Smooth muscle cell (in vitro differentiated cells): ENCODE measurements around the gene SPATS2. TPM values are rescaled to one million over a fixed set of nuclear protein-coding genes. Genes with fewer than 3 reads are reported as not detected.
"Not testable (repeated sequence)": the region's sequence is repeated elsewhere in the genome, so short reads cannot be mapped to it uniquely, and the experiment has no call there.

Experiments
- DNase-seq: peaks from one replicate; lab custom pipeline; 2025; ENCODE audit not compliant: unreplicated experiment; lab: John Stamatoyannopoulos, UW
- H2AFZ ChIP-seq: fragments of 200-600 bp; sonication (generic); 2 replicates; pipeline ENCODE4 v1.6.0; 2016; ENCODE audit warnings: antibody characterized with exemption, low read depth, mild to moderate bottlenecking
- H3F3A ChIP-seq: fragments of 200-600 bp; sonication (generic); 2 replicates; pipeline ENCODE4 v1.6.0; 2017; ENCODE audit warnings: antibody characterized with exemption, low read depth
- H3K27ac ChIP-seq: fragments of 200-600 bp; sonication (generic); 2 replicates; pipeline ENCODE4 v1.5.1; 2016; ENCODE audit warnings: low read depth, mild to moderate bottlenecking
- H3K27me3 ChIP-seq: fragments of 200-600 bp; sonication (generic); 2 replicates; pipeline ENCODE4 v1.6.1; 2016; ENCODE audit warnings: low read depth, mild to moderate bottlenecking
- H3K36me3 ChIP-seq: fragments of 200-600 bp; sonication (generic); 2 replicates; pipeline ENCODE4 v1.5.1; 2016; ENCODE audit warnings: low read depth
- H3K4me1 ChIP-seq: fragments of 200-600 bp; sonication (generic); 2 replicates; pipeline ENCODE4 v1.5.1; 2016; ENCODE audit warnings: low read depth
- H3K4me2 ChIP-seq: fragments of 200-600 bp; sonication (generic); 2 replicates; pipeline ENCODE4 v1.6.0; 2016; ENCODE audit warnings: mild to moderate bottlenecking
- H3K4me3 ChIP-seq: fragments of 200-600 bp; sonication (generic); 2 replicates; pipeline ENCODE4 v1.5.1; 2016; ENCODE audit warnings: mild to moderate bottlenecking
- H3K79me2 ChIP-seq: fragments of 200-600 bp; sonication (generic); 2 replicates; pipeline ENCODE4 v1.6.0; 2016; ENCODE audit warnings: low read depth, mild to moderate bottlenecking
- H3K9ac ChIP-seq: fragments of 200-600 bp; sonication (generic); 2 replicates; pipeline ENCODE4 v1.6.0; 2016; ENCODE audit warnings: low read depth
- H3K9me3 ChIP-seq: fragments of 200-600 bp; sonication (generic); replicated peaks from 2 replicates; pipeline ENCODE4 v1.5.1; 2016; ENCODE audit warnings: low read depth
- H4K20me1 ChIP-seq: fragments of 200-600 bp; sonication (generic); 2 replicates; pipeline ENCODE4 v1.6.0; 2016; ENCODE audit warnings: low read depth
- WGBS: methylation state at CpG from one replicate; pipeline ENCODE4 v1.1.7; 2016; ENCODE audit warnings: low lambda C conversion rate; 5-methylcytosine and 5-hydroxymethylcytosine counted together
- polyA plus RNA-seq: library from polyadenylated mRNA; unstranded; fragments of >200 nt; fragmentation: Nextera tagmentation; extraction: Ambion mirVana; gene quantifications from 2 replicates; pipeline ENCODE4 v1.2.1, GENCODE V29; 2016
- total RNA-seq: library from RNA; depleted of rRNA; stranded (reverse); fragments of >200 nt; gene quantifications from 2 replicates; pipeline ENCODE4 v1.2.3, GENCODE V29; 2014
- TF ChIP-seq, protein P1 (sequence below): fragments of 200-600 bp; sonication (generic); IDR thresholded peaks from 2 replicates; pipeline ENCODE4 v1.5.1; 2017; ENCODE audit warnings: borderline replicate concordance, mild to moderate bottlenecking, antibody characterized with exemption; ENCODE audit not compliant: insufficient read depth, poor library complexity, severe bottlenecking

SPATS2 gene
- total and polyA plus RNA-seq, 2 experiments from 2014 or later: 33.6 to 35.6 TPM

GRCh38 chr12:49422114-49422513 lies 54.9 kb downstream of the SPATS2 start:
- H3K79me2 ChIP-seq: peaks cover 59% of the 10 kb centered on the region
- H3K4me3 ChIP-seq: no peak overlapping the region
- H2AFZ ChIP-seq: no peak overlapping the region
- no peaks in the 10 kb centered on the region for H3K27me3 ChIP-seq
- peaks cover 11% of the 10 kb centered on the region for H3K4me1 ChIP-seq
- no peak overlapping the region for H3K27ac ChIP-seq
- H3F3A ChIP-seq: no peaks in the 10 kb centered on the region
- no peak overlapping the region for H3K4me2 ChIP-seq
- H3K9me3 ChIP-seq: no peaks in the 10 kb centered on the region
- H3K36me3 ChIP-seq: no peaks in the 10 kb centered on the region
- H3K9ac ChIP-seq: no peak overlapping the region
- TF ChIP-seq, protein P1, sequence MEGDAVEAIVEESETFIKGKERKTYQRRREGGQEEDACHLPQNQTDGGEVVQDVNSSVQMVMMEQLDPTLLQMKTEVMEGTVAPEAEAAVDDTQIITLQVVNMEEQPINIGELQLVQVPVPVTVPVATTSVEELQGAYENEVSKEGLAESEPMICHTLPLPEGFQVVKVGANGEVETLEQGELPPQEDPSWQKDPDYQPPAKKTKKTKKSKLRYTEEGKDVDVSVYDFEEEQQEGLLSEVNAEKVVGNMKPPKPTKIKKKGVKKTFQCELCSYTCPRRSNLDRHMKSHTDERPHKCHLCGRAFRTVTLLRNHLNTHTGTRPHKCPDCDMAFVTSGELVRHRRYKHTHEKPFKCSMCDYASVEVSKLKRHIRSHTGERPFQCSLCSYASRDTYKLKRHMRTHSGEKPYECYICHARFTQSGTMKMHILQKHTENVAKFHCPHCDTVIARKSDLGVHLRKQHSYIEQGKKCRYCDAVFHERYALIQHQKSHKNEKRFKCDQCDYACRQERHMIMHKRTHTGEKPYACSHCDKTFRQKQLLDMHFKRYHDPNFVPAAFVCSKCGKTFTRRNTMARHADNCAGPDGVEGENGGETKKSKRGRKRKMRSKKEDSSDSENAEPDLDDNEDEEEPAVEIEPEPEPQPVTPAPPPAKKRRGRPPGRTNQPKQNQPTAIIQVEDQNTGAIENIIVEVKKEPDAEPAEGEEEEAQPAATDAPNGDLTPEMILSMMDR: no peak
- WGBS: 93% methylated on average over 1 of the region's 1 CpG
- DNase-seq: no peak
- H4K20me1 ChIP-seq: peaks cover 92% of the 10 kb centered on the region

DNA sequence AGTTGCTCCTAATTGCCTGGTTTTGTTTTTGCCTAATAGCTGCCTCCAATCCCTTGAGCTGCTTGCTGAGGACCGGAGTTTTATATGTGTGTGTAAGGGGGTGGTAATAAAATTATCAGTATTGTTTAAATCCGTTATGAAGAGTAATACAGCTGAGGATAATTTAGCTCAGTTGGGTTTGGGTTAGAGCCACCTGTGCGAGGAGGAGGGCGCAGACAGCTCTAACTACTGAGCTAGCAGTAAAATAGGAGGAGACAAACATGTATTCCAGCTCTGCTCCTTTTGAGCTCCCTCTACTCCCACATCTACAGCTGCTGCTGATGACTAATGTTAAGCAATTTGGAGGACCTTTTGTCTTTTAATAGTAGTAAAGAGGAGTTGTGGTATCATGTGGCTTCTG lies 61.5 kb downstream of the SPATS2 start:
- Histone ChIP-seq H3K36me3 (no peaks in the 10 kb centered on the region), H4K20me1 (peaks cover 65% of the 10 kb centered on the region), H3K79me2 (peaks cover 52% of the 10 kb centered on the region), H3K9ac (no peak overlapping the region), H3K4me1 (no peaks in the 10 kb centered on the region), H3K9me3 (no peaks in the 10 kb centered on the region), H3K27ac (peak overlapping the region; percentile 17), H3F3A (peaks cover 3% of the 10 kb centered on the region), H3K4me3 (no peak overlapping the region), H2AFZ (no peak overlapping the region), H3K4me2 (peak overlapping the region; percentile 7), H3K27me3 (no peaks in the 10 kb centered on the region)
- 83% methylated on average over 4 of the region's 4 CpGs for WGBS
- TF ChIP-seq, protein P1: no peak
- DNase-seq: no peak

GRCh38 chr12:49432616-49433015 lies 65.4 kb downstream of the SPATS2 start:
- Histone ChIP-seq H3K9ac (no peak overlapping the region), H3K4me3 (no peak overlapping the region), H3F3A (peaks cover 3% of the 10 kb centered on the region), H3K9me3 (no peaks in the 10 kb centered on the region), H3K27me3 (no peaks in the 10 kb centered on the region), H3K27ac (no peak overlapping the region), H3K79me2 (peaks cover 38% of the 10 kb centered on the region), H4K20me1 (peaks cover 39% of the 10 kb centered on the region), H3K4me2 (no peak overlapping the region), H3K36me3 (no peaks in the 10 kb centered on the region), H2AFZ (no peak overlapping the region), H3K4me1 (no peaks in the 10 kb centered on the region)
- DNase-seq: no peak
- WGBS: 94% methylated on average over 2 of the region's 2 CpGs
- TF ChIP-seq, protein P1: no peak

DNA sequence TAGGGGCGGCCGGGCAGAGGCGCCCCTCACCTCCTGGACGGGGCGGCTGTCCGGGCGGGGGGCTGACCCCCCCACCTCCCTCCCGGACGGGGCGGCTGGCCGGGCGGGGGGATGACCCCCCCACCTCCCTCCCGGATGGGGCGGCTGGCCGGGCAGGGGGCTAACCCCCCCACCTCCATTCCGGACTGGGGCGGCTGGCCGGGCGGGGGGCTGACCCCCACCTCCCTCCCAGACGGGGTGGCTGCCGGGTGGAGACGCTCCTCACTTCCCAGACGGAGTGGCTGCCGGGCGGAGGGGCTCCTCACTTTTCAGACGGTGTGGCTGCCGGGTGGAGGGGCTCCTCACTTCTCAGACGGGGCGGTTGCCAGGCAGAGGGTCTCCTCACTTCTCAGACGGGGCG lies 69.5 kb downstream of the SPATS2 start:
- not testable (repeated sequence) for DNase-seq, H3K4me1 ChIP-seq, H3K9ac ChIP-seq, H3K4me3 ChIP-seq, H3K27ac ChIP-seq, H3K27me3 ChIP-seq, H2AFZ ChIP-seq, H3K36me3 ChIP-seq, H3K4me2 ChIP-seq, H3K9me3 ChIP-seq, H3F3A ChIP-seq
- no CpG with 5 or more reads among the region's 31 CpGs for WGBS
- peaks cover 32% of the 10 kb centered on the region for H3K79me2 ChIP-seq
- H4K20me1 ChIP-seq: peaks cover 46% of the 10 kb centered on the region
